SW 1271 (cell line): ENCODE measurements around the gene BLVRB.
"Not testable (repeated sequence)": the region's sequence is repeated elsewhere in the genome, so short reads cannot be mapped to it uniquely, and the experiment has no call there.

Experiments used
- DNase-seq, 2 experiments: peaks; one replicate each; lab custom pipeline; 2025; lab: John Stamatoyannopoulos, UW

The BLVRB gene

GRCh38 chr19:40449506-40449905 is 16.0 kb downstream of the BLVRB start:
- DNase-seq, result no peak

GRCh38 chr19:40446263-40446784 is 19.2 kb downstream of the BLVRB start:
- no peak for DNase-seq

- DNase-seq, result no peak
Measured at GRCh38 chr19:40445780-40446262, 19.7 kb downstream of the BLVRB start.

- no peak for DNase-seq
Measured at GRCh38 chr19:40444825-40445312, 20.7 kb downstream of the BLVRB start.

- peak; percentile 76 to 93 for DNase-seq
Measured at GRCh38 chr19:40444000-40444824, 21.3 kb downstream of the BLVRB start, which contains the start of gene SERTAD3. Gene SERTAD3, minus strand, starts transcription at chr19:40444335. Its CDS starts 2,255 bp downstream, at chr19:40442080.

GRCh38 chr19:40443131-40443999 is 22.2 kb downstream of the BLVRB start:
- peak; percentile 95 to 96 for DNase-seq

GRCh38 chr19:40442328-40443130 is 23.0 kb downstream of the BLVRB start:
- no peak for DNase-seq

- DNase-seq, result no peak
Measured at GRCh38 chr19:40441719-40442253, 23.8 kb downstream of the BLVRB start.

GRCh38 chr19:40438284-40438683 is 27.3 kb downstream of the BLVRB start:
- DNase-seq, result no peak

- DNase-seq, result peak; percentile 69 to 74
Measured at GRCh38 chr19:40433391-40434216, 31.9 kb downstream of the BLVRB start.

- DNase-seq, result not testable (repeated sequence)
Measured at GRCh38 chr19:40432760-40433159, 32.8 kb downstream of the BLVRB start.

GRCh38 chr19:40431698-40432097 is 33.8 kb downstream of the BLVRB start:
- DNase-seq, result no peak

GRCh38 chr19:40430242-40430641 is 35.3 kb downstream of the BLVRB start:
- DNase-seq, result not testable (repeated sequence)

- DNase-seq, result not testable (repeated sequence)
Measured at GRCh38 chr19:40428197-40428596, 37.3 kb downstream of the BLVRB start.

GRCh38 chr19:40425450-40426287 is 39.9 kb downstream of the BLVRB start, which contains the start of gene SERTAD1:
Gene SERTAD1, minus strand, starts transcription at chr19:40425992. Its CDS starts 2,446 bp downstream, at chr19:40423546.
- DNase-seq, result peak; percentile 87 to 97

GRCh38 chr19:40424637-40425449 is 40.7 kb downstream of the BLVRB start:
- peak in 1 of 2 experiments; percentile 36 for DNase-seq

- DNase-seq, result no peak
Measured at GRCh38 chr19:40423938-40424337, 41.6 kb downstream of the BLVRB start.
